H1 (cell line): ENCODE results near the gene MSI2. TPM values are rescaled to one million over a fixed set of nuclear protein-coding genes. Genes with fewer than 3 reads are reported as not detected.

Experiments
- BCL11A ChIP-seq, 2 experiments: IDR thresholded peaks; one replicate each; pipeline ENCODE4 v1.6.1; 2011; ENCODE audit warnings: low read depth in 2 of 2, low read length in 2 of 2, mild to moderate bottlenecking in 2 of 2
- CTBP2 ChIP-seq: IDR thresholded peaks from 2 replicates; pipeline ENCODE4 v1.7.0; 2011; ENCODE audit warnings: borderline replicate concordance, mild to moderate bottlenecking, moderate library complexity, mixed read lengths, low read length; ENCODE audit not compliant: insufficient read depth, insufficient read length
- EP300 ChIP-seq, 2 experiments: IDR thresholded peaks; 1 replicate in 1 of 2; 2 replicates in 1 of 2; pipeline ENCODE4 v1.6.1; 2011 to 2012; ENCODE audit warnings: low read depth in 2 of 2, low read length in 2 of 2, mild to moderate bottlenecking in 2 of 2, borderline replicate concordance in 1 of 2, inconsistent platforms in 1 of 2, moderate library complexity in 1 of 2
- GABPA ChIP-seq: IDR thresholded peaks from 2 replicates; pipeline ENCODE4 v1.6.1; 2011; ENCODE audit warnings: mild to moderate bottlenecking, low read length, moderate library complexity, borderline replicate concordance; ENCODE audit not compliant: insufficient read depth
- NRF1 ChIP-seq: IDR thresholded peaks from 2 replicates; pipeline ENCODE4 v1.6.1; 2011; ENCODE audit warnings: mild to moderate bottlenecking, low read depth, low read length, improper control_type of control experiment
- SIRT6 ChIP-seq: IDR thresholded peaks from one replicate; pipeline ENCODE4 v1.7.1; 2012; ENCODE audit warnings: low read length, inconsistent platforms
- SP4 ChIP-seq: IDR thresholded peaks from 2 replicates; pipeline ENCODE4 v1.6.1; 2012; ENCODE audit warnings: low read length, inconsistent platforms
- SUZ12 ChIP-seq: fragments of 200-600 bp; sonication (generic); IDR thresholded peaks from 2 replicates; pipeline ENCODE4 v1.6.1; 2012; ENCODE audit warnings: mild to moderate bottlenecking, inconsistent platforms, low read length, moderate library complexity, mixed read lengths
- ZNF274 ChIP-seq: IDR thresholded peaks from 2 replicates; pipeline ENCODE4 v1.7.0; 2012; ENCODE audit warnings: low read length, borderline replicate concordance; ENCODE audit errors: extremely low read depth
- polyA plus RNA-seq, 7 experiments: library from polyadenylated mRNA; depleted of rRNA in 3 of 7; stranded (reverse) in 5 of 7; unstranded in 2 of 7; fragments of >200 nt in 5 of 7; fragments of 200-250 nt in 2 of 7; gene quantifications; 1 replicate in 5 of 7; 2 replicates in 1 of 7; 4 replicates in 1 of 7; pipeline versions ENCODE4 v1.2.1 to v1.2.3, GENCODE V29; 2011 to 2013; ENCODE audit warnings: missing spikeins in 2 of 7, mixed read lengths in 2 of 7
- total RNA-seq: library from RNA; stranded (reverse); fragmentation: NEBNext Ultra II Directional; extraction: Animal tissue kit (Norgen Biotek cat#: 25700); gene quantifications from 2 replicates; pipeline ENCODE4 v1.2.1, GENCODE V29; 2021
- TF ChIP-seq, protein P1 (sequence below): fragments of 300-600 bp; sonication (generic); IDR thresholded peaks from 2 replicates; pipeline ENCODE4 v1.7.1; 2012; ENCODE audit warnings: low read length, moderate library complexity, mild to moderate bottlenecking, inconsistent platforms; ENCODE audit not compliant: insufficient replicate concordance

The MSI2 gene
- total and polyA plus RNA-seq, 2 of the 8 experiments (the other 6 are each of a cell fraction or from before 2014, with no cell fraction given): 36.7 to 80.6 TPM

GRCh38 chr17:57308543-57309186 is 52.3 kb downstream of the MSI2 start (continued):
- TF ChIP-seq, protein P1, sequence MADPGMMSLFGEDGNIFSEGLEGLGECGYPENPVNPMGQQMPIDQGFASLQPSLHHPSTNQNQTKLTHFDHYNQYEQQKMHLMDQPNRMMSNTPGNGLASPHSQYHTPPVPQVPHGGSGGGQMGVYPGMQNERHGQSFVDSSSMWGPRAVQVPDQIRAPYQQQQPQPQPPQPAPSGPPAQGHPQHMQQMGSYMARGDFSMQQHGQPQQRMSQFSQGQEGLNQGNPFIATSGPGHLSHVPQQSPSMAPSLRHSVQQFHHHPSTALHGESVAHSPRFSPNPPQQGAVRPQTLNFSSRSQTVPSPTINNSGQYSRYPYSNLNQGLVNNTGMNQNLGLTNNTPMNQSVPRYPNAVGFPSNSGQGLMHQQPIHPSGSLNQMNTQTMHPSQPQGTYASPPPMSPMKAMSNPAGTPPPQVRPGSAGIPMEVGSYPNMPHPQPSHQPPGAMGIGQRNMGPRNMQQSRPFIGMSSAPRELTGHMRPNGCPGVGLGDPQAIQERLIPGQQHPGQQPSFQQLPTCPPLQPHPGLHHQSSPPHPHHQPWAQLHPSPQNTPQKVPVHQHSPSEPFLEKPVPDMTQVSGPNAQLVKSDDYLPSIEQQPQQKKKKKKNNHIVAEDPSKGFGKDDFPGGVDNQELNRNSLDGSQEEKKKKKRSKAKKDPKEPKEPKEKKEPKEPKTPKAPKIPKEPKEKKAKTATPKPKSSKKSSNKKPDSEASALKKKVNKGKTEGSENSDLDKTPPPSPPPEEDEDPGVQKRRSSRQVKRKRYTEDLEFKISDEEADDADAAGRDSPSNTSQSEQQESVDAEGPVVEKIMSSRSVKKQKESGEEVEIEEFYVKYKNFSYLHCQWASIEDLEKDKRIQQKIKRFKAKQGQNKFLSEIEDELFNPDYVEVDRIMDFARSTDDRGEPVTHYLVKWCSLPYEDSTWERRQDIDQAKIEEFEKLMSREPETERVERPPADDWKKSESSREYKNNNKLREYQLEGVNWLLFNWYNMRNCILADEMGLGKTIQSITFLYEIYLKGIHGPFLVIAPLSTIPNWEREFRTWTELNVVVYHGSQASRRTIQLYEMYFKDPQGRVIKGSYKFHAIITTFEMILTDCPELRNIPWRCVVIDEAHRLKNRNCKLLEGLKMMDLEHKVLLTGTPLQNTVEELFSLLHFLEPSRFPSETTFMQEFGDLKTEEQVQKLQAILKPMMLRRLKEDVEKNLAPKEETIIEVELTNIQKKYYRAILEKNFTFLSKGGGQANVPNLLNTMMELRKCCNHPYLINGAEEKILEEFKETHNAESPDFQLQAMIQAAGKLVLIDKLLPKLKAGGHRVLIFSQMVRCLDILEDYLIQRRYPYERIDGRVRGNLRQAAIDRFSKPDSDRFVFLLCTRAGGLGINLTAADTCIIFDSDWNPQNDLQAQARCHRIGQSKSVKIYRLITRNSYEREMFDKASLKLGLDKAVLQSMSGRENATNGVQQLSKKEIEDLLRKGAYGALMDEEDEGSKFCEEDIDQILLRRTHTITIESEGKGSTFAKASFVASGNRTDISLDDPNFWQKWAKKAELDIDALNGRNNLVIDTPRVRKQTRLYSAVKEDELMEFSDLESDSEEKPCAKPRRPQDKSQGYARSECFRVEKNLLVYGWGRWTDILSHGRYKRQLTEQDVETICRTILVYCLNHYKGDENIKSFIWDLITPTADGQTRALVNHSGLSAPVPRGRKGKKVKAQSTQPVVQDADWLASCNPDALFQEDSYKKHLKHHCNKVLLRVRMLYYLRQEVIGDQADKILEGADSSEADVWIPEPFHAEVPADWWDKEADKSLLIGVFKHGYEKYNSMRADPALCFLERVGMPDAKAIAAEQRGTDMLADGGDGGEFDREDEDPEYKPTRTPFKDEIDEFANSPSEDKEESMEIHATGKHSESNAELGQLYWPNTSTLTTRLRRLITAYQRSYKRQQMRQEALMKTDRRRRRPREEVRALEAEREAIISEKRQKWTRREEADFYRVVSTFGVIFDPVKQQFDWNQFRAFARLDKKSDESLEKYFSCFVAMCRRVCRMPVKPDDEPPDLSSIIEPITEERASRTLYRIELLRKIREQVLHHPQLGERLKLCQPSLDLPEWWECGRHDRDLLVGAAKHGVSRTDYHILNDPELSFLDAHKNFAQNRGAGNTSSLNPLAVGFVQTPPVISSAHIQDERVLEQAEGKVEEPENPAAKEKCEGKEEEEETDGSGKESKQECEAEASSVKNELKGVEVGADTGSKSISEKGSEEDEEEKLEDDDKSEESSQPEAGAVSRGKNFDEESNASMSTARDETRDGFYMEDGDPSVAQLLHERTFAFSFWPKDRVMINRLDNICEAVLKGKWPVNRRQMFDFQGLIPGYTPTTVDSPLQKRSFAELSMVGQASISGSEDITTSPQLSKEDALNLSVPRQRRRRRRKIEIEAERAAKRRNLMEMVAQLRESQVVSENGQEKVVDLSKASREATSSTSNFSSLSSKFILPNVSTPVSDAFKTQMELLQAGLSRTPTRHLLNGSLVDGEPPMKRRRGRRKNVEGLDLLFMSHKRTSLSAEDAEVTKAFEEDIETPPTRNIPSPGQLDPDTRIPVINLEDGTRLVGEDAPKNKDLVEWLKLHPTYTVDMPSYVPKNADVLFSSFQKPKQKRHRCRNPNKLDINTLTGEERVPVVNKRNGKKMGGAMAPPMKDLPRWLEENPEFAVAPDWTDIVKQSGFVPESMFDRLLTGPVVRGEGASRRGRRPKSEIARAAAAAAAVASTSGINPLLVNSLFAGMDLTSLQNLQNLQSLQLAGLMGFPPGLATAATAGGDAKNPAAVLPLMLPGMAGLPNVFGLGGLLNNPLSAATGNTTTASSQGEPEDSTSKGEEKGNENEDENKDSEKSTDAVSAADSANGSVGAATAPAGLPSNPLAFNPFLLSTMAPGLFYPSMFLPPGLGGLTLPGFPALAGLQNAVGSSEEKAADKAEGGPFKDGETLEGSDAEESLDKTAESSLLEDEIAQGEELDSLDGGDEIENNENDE: no peak
- TF ChIP-seq SP4 (no peak), NRF1 (no peak), CTBP2 (no peak), ZNF274 (no peak), SIRT6 (no peak), EP300 (IDR thresholded peaks at IDR 0.05; ENCODE audit: borderline replicate concordance in 1 of 2, low read depth in 2 of 2, low read length in 2 of 2) (no peak), SUZ12 (no peak), GABPA (no peak), BCL11A (IDR thresholded peaks at IDR 0.05; ENCODE audit: low read depth in 2 of 2, low read length in 2 of 2) (no peak)
